ENCODE results near the gene PHACTR1. TPM values are rescaled to one million over a fixed set of nuclear protein-coding genes. Genes with fewer than 3 reads are reported as not detected.

Gene PHACTR1
- total RNA-seq, 4 donors from 2014 or later = 1.5 to 3.6 (median 2.5) TPM

GRCh38 chr6:12798326-12798725, 81.8 kb downstream of the PHACTR1 start:
- H3K4me3 ChIP-seq (ENCODE audit: low read depth, poor library complexity, severe bottlenecking) = no peak overlapping the region
- TF ChIP-seq CTCF (IDR thresholded peaks at IDR 0.05) = no peak
- TF ChIP-seq POLR2A (IDR thresholded peaks at IDR 0.05) = no peak
- 77 to 88% methylated on average over 4 of the region's 4 CpGs for WGBS, 2 donors
- no peak for DNase-seq (ENCODE audit: low spot score in 2 of 2)
- intact Hi-C loops (cut with DNase I; ENCODE audit: low total_unique reads) = no loop called here

- no peak overlapping the region for H3K4me3 ChIP-seq (ENCODE audit: low read depth, poor library complexity, severe bottlenecking)
- TF ChIP-seq POLR2A (IDR thresholded peaks at IDR 0.05) (no peak), CTCF (IDR thresholded peaks at IDR 0.05) (no peak)
- intact Hi-C loops (cut with DNase I; ENCODE audit: low total_unique reads) = no loop called here
- WGBS, 2 donors = 45 to 55% methylated on average over 1 of the region's 1 CpG
- DNase-seq (ENCODE audit: low spot score in 2 of 2) = no peak
Measured at GRCh38 chr6:12800120-12800519, 83.6 kb downstream of the PHACTR1 start.

GRCh38 chr6:12801141-12801540, 84.6 kb downstream of the PHACTR1 start:
- TF ChIP-seq CTCF (IDR thresholded peaks at IDR 0.05) (no peak), POLR2A (IDR thresholded peaks at IDR 0.05) (no peak)
- intact Hi-C loops (cut with DNase I; ENCODE audit: low total_unique reads) = no loop called here
- no peak overlapping the region for H3K4me3 ChIP-seq (ENCODE audit: low read depth, poor library complexity, severe bottlenecking)
- WGBS, 2 donors = 49 to 67% methylated on average over 3 of the region's 3 CpGs
- no peak for DNase-seq (ENCODE audit: low spot score in 2 of 2)

GRCh38 chr6:12802440-12802839, 85.9 kb downstream of the PHACTR1 start:
- DNase-seq (ENCODE audit: low spot score in 2 of 2) = no peak
- 67 to 86% methylated on average over 4 of the region's 4 CpGs for WGBS, 2 donors
- intact Hi-C loops (cut with DNase I; ENCODE audit: low total_unique reads) = no loop called here
- TF ChIP-seq CTCF (IDR thresholded peaks at IDR 0.05) (no peak), POLR2A (IDR thresholded peaks at IDR 0.05) (no peak)
- no peak overlapping the region for H3K4me3 ChIP-seq (ENCODE audit: low read depth, poor library complexity, severe bottlenecking)

- no peak overlapping the region for H3K4me3 ChIP-seq (ENCODE audit: low read depth, poor library complexity, severe bottlenecking)
- intact Hi-C loops (cut with DNase I; ENCODE audit: low total_unique reads) = no loop called here
- no peak for TF ChIP-seq POLR2A (IDR thresholded peaks at IDR 0.05)
- no peak for TF ChIP-seq CTCF (IDR thresholded peaks at IDR 0.05)
- no peak for DNase-seq (ENCODE audit: low spot score in 2 of 2)
- WGBS, 2 donors = 46 to 50% methylated on average over 3 of the region's 3 CpGs
Measured at GRCh38 chr6:12803486-12803885, 86.9 kb downstream of the PHACTR1 start.

- TF ChIP-seq CTCF (IDR thresholded peaks at IDR 0.05) = no peak
- no peak for TF ChIP-seq POLR2A (IDR thresholded peaks at IDR 0.05)
- intact Hi-C loops (cut with DNase I; ENCODE audit: low total_unique reads) = no loop called here
- WGBS, 2 donors = 67% methylated on average over 7 of the region's 7 CpGs
- no peak for DNase-seq (ENCODE audit: low spot score in 2 of 2)
- no peak overlapping the region for H3K4me3 ChIP-seq (ENCODE audit: low read depth, poor library complexity, severe bottlenecking)
Measured at GRCh38 chr6:12804952-12805645, 88.5 kb downstream of the PHACTR1 start.

All from lower leg skin (tissue), 4 donors.